Glutamatergic neuron (in vitro differentiated cells): ENCODE data around the gene MALRD1. TPM values are rescaled to one million over a fixed set of nuclear protein-coding genes. Genes with fewer than 3 reads are reported as not detected.
A peak's percentile ranks its signal among the peaks of the same experiment; 100 is the strongest.

Experiments
- DNase-seq: peaks from one replicate; pipeline ENCODE4 v3.0.0; 2022
- H3K27ac Mint-ChIP-seq: one replicate; pipeline ENCODE4 v1.8.0; 2020; ENCODE audit warnings: mild to moderate bottlenecking, mixed read lengths, inconsistent platforms; ENCODE audit not compliant: unreplicated experiment
- H3K27me3 Mint-ChIP-seq: one replicate; pipeline ENCODE4 v1.8.0; 2020; ENCODE audit warnings: mild to moderate bottlenecking, moderate library complexity, mixed read lengths, inconsistent platforms; ENCODE audit not compliant: unreplicated experiment
- H3K36me3 Mint-ChIP-seq: one replicate; pipeline ENCODE4 v1.8.0; 2020; ENCODE audit warnings: mild to moderate bottlenecking, mixed read lengths, inconsistent platforms; ENCODE audit not compliant: unreplicated experiment
- H3K4me1 Mint-ChIP-seq: one replicate; pipeline ENCODE4 v1.8.0; 2020; ENCODE audit warnings: mild to moderate bottlenecking, low read depth, mixed read lengths, inconsistent platforms; ENCODE audit not compliant: unreplicated experiment
- H3K4me3 Mint-ChIP-seq: one replicate; pipeline ENCODE4 v1.8.0; 2020; ENCODE audit warnings: mild to moderate bottlenecking, mixed read lengths, inconsistent platforms; ENCODE audit not compliant: unreplicated experiment
- H3K9me3 Mint-ChIP-seq: one replicate; pipeline ENCODE4 v1.8.0; 2020; ENCODE audit warnings: mild to moderate bottlenecking, moderate library complexity, mixed read lengths, inconsistent platforms; ENCODE audit not compliant: unreplicated experiment
- total RNA-seq: library from RNA; stranded (reverse); fragmentation: NEBNext Ultra II Directional; extraction: Animal tissue kit (Norgen Biotek cat#: 25700); gene quantifications from one replicate; pipeline ENCODE4 v1.2.1, GENCODE V29; 2021; ENCODE audit not compliant: unreplicated experiment
- TF ChIP-seq, protein P1 (sequence below): fragments of 200-600 bp; sonication (generic); IDR thresholded peaks from one replicate; pipeline ENCODE4 v1.5.0; 2021; ENCODE audit not compliant: partially characterized antibody, unreplicated experiment

Gene MALRD1
- total RNA-seq, 1 donor from 2014 or later = 0.27 TPM

DNA sequence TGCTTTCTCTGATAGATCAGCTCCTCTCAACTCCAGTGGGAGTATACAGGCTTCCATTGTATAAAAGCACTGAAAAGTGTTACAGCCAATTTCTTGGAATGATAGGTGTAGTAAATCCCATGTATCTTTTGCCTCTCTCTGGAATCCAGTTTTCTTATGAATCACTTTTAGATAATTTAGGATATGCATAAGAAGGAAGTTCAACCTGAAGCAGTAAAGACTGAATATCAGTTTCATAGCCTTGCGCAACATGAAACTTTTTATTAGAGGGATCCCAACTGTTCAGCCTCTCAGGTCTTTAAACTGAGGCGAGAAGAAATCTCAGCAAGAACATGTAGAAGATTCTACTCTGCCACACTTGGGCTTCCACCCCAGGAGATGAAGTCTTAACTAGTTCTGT lies 280.0 kb downstream of the MALRD1 start:
- TF ChIP-seq, protein P1, sequence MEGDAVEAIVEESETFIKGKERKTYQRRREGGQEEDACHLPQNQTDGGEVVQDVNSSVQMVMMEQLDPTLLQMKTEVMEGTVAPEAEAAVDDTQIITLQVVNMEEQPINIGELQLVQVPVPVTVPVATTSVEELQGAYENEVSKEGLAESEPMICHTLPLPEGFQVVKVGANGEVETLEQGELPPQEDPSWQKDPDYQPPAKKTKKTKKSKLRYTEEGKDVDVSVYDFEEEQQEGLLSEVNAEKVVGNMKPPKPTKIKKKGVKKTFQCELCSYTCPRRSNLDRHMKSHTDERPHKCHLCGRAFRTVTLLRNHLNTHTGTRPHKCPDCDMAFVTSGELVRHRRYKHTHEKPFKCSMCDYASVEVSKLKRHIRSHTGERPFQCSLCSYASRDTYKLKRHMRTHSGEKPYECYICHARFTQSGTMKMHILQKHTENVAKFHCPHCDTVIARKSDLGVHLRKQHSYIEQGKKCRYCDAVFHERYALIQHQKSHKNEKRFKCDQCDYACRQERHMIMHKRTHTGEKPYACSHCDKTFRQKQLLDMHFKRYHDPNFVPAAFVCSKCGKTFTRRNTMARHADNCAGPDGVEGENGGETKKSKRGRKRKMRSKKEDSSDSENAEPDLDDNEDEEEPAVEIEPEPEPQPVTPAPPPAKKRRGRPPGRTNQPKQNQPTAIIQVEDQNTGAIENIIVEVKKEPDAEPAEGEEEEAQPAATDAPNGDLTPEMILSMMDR = no peak
- H3K4me1 Mint-ChIP-seq = no peaks in the 10 kb centered on the region
- no peak for DNase-seq
- no peaks in the 10 kb centered on the region for H3K9me3 Mint-ChIP-seq
- H3K27ac Mint-ChIP-seq = no peak overlapping the region
- no peaks in the 10 kb centered on the region for H3K27me3 Mint-ChIP-seq
- no peaks in the 10 kb centered on the region for H3K36me3 Mint-ChIP-seq
- H3K4me3 Mint-ChIP-seq = no peak overlapping the region

DNA sequence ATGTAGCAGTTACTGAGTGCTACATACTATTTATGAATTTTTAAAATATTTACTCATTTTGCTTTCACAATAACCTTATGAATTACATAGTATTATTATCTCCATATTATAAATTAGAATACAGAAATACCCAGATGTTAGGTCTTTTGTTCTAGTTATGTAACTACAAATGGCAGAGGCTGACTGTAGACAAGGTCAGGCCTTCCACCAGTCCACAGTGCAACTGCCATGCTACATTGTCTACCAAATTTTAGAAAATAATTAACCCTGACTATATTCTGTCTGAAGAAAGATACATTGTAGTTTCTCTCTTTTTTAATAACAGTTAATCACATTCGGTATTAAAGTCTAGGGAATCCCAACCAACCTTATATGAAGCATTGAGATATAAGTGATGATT lies 280.9 kb downstream of the MALRD1 start:
- TF ChIP-seq, protein P1 = no peak
- H3K4me3 Mint-ChIP-seq = no peak overlapping the region
- H3K4me1 Mint-ChIP-seq = no peaks in the 10 kb centered on the region
- H3K27ac Mint-ChIP-seq = no peak overlapping the region
- H3K27me3 Mint-ChIP-seq = no peaks in the 10 kb centered on the region
- no peaks in the 10 kb centered on the region for H3K9me3 Mint-ChIP-seq
- DNase-seq = no peak
- no peaks in the 10 kb centered on the region for H3K36me3 Mint-ChIP-seq

DNA sequence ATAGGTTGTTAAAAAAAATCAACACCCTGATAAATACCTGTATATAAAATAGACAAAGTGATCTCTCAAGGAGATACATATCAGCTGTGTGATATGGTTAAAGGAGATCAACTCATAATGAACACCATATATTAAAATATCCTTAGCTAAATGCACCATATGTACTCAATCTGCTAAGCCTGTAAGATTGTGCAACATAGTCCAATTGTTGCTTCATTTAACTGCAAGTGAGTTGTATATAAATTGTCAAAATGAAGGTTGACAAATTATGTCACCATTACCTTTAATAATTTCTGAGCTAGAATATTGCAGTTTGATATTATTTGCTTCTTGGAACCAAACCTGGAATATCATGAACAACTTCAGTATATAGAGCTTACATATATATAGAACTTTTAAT lies 283.7 kb downstream of the MALRD1 start:
- Mint-ChIP-seq H3K4me3 (no peak overlapping the region), H3K36me3 (no peaks in the 10 kb centered on the region), H3K27ac (no peak overlapping the region), H3K27me3 (no peaks in the 10 kb centered on the region), H3K9me3 (no peaks in the 10 kb centered on the region), H3K4me1 (no peaks in the 10 kb centered on the region)
- no peak for DNase-seq
- TF ChIP-seq, protein P1 = no peak

DNA sequence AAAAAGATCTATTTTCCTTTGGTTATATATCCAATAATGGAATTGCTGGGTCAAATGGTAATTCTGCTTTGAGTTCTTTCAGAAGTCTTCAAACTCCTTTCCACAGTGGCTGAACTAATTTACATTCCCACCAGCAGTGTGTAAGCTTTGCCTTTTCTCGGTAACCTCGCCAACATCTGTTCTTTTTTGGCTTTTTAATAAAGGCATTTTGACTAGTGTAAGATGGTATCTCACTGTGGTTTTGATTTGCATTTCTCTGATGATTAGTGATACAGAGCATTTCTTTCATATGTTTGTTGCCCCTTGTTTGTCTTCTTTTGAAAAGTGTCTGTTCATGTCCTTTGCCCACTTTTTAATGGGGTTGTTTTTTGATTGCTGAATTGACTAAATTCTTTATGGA lies 285.0 kb downstream of the MALRD1 start:
- no peak overlapping the region for H3K27ac Mint-ChIP-seq
- H3K9me3 Mint-ChIP-seq = no peaks in the 10 kb centered on the region
- no peaks in the 10 kb centered on the region for H3K27me3 Mint-ChIP-seq

DNA sequence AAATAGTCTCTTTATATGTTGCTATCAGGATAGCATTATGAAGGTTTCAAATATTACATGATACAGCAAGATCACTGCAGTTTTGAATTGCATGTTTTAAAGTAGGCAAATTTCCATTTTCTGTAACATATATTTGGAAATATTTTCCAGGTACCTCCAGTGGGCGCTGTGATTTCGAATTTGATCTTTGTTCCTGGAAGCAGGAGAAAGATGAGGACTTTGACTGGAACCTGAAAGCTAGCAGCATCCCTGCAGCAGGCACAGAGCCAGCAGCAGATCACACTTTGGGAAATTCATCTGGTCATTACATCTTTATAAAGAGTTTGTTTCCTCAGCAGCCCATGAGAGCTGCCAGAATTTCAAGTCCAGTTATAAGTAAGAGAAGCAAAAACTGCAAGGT lies 299.0 kb downstream of the MALRD1 start:
- TF ChIP-seq, protein P1 = peak; percentile 28
- no peaks in the 10 kb centered on the region for H3K4me1 Mint-ChIP-seq

More for the DNA sequence above, 285.0 kb downstream of the MALRD1 start:
- DNase-seq = no peak
- Mint-ChIP-seq H3K4me3 (no peak overlapping the region), H3K4me1 (no peaks in the 10 kb centered on the region), H3K36me3 (no peaks in the 10 kb centered on the region)
- TF ChIP-seq, protein P1 = no peak

More for the DNA sequence above, 299.0 kb downstream of the MALRD1 start:
- peak; percentile 13 for DNase-seq
- no peak overlapping the region for H3K4me3 Mint-ChIP-seq
- H3K27ac Mint-ChIP-seq = no peak overlapping the region
- H3K9me3 Mint-ChIP-seq = no peaks in the 10 kb centered on the region
- H3K27me3 Mint-ChIP-seq = no peaks in the 10 kb centered on the region
- H3K36me3 Mint-ChIP-seq = no peaks in the 10 kb centered on the region
